Esophagus (tissue), 2 donors: ENCODE measurements around the gene NOBOX. TPM values are rescaled to one million over a fixed set of nuclear protein-coding genes. Genes with fewer than 3 reads are reported as not detected.
"Not testable (repeated sequence)": the region's sequence is repeated elsewhere in the genome, so short reads cannot be mapped to it uniquely, and the experiment has no call there.

Experiments
- H3K27ac ChIP-seq, 2 donors: one replicate each; pipeline ENCODE4 v1.5.1; 2013; ENCODE audit warnings: low read depth in 2 of 2, mild to moderate bottlenecking in 2 of 2, inconsistent platforms in 1 of 2, low read length in 1 of 2, moderate library complexity in 1 of 2
- H3K27me3 ChIP-seq, 2 donors: one replicate each; pipeline ENCODE4 v1.6.1; 2013; ENCODE audit warnings: low read length in 2 of 2, control low read depth in 1 of 2, mild to moderate bottlenecking in 1 of 2; ENCODE audit not compliant: insufficient read depth in 2 of 2, control insufficient read depth in 1 of 2
- H3K36me3 ChIP-seq, 2 donors: one replicate each; pipeline ENCODE4 v1.6.1; 2013; ENCODE audit warnings: low read length in 1 of 2; ENCODE audit not compliant: control insufficient read depth in 2 of 2, insufficient read depth in 2 of 2
- H3K4me1 ChIP-seq, 2 donors: one replicate each; pipeline ENCODE4 v1.6.1; 2013; ENCODE audit warnings: low read length in 1 of 2; ENCODE audit not compliant: control insufficient read depth in 2 of 2, insufficient read depth in 2 of 2
- H3K4me3 ChIP-seq, 2 donors: one replicate each; pipeline ENCODE4 v1.5.1; 2013; ENCODE audit warnings: low read length in 2 of 2, mild to moderate bottlenecking in 2 of 2, low read depth in 1 of 2, moderate library complexity in 1 of 2
- H3K9me3 ChIP-seq, 2 donors: one replicate each; pipeline ENCODE4 v1.6.1; 2013; ENCODE audit warnings: mild to moderate bottlenecking in 2 of 2, low read depth in 1 of 2, low read length in 1 of 2, moderate library complexity in 1 of 2; ENCODE audit not compliant: control insufficient read depth in 2 of 2, insufficient read depth in 1 of 2
- WGBS, 2 donors: extraction: QIAGEN DNeasy Blood & Tissue Kit; methylation state at CpG; one replicate each; pipeline ENCODE4 v1.1.7; 2013; 5-methylcytosine and 5-hydroxymethylcytosine counted together
- polyA plus RNA-seq, 2 donors: library from polyadenylated mRNA; stranded (reverse); fragments of 200-250 nt; gene quantifications; one replicate each; pipeline ENCODE4 v1.2.3, GENCODE V29; 2013
- donor health status: healthy with polysubstance abuse.
- donor health status: Bipolar disorder and iron deficiency.

Gene NOBOX
- not detected for polyA plus RNA-seq

DNA sequence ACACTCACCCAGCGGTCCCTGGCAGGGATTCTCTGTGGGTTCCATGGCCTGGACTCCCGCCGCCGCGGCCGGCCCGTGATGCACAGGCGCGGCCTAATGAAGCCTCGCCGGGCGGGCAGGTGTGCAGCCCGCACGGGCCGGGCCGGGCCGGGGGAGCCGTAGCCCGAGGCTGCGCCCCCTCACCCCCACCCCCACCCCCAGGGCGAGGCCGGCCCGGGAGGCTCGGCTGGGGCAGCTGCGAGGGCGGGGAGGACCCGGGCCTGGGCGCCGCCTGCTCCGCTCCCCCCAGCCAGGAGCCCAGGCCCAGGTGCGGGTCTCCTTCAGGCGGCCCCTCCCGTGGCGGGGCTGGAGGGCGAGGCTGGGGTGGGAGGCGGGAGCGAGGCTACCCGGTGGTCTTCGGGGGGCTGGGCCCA lies at the start of gene NOBOX:
Gene NOBOX (minus strand): TSS at position 45 of the 413 bp plus-strand sequence.
- Histone ChIP-seq H3K27ac (no peak within 1 kb of the TSS), H3K9me3 (no peaks in the 10 kb centered on the region), H3K27me3 (no peaks in the 10 kb centered on the region), H3K4me1 (no peaks in the 10 kb centered on the region), H3K36me3 (no peaks in the 10 kb centered on the region), H3K4me3 (no peak within 1 kb of the TSS)
- WGBS, 2 donors, result 92 to 97% methylated on average over 26 to 39 of the region's 39 CpGs

- 60 to 67% methylated on average over 5 of the region's 5 CpGs for WGBS, 2 donors
- Histone ChIP-seq H3K27ac (no peak overlapping the region), H3K4me3 (no peak overlapping the region)
These were observed 48.6 kb upstream of the NOBOX start for GRCh38 chr7:144452064-144452463.

GRCh38 chr7:144445590-144445989 lies 42.1 kb upstream of the NOBOX start:
- no peaks in the 10 kb centered on the region for H3K9me3 ChIP-seq
- H3K4me3 ChIP-seq, result no peak overlapping the region
- H3K4me1 ChIP-seq, result no peaks in the 10 kb centered on the region
- no peak overlapping the region for H3K27ac ChIP-seq
- no peaks in the 10 kb centered on the region for H3K27me3 ChIP-seq
- WGBS, 2 donors, result 74 to 88% methylated on average over 1 of the region's 1 CpG
- no peaks in the 10 kb centered on the region for H3K36me3 ChIP-seq

More at GRCh38 chr7:144452064-144452463, 48.6 kb upstream of the NOBOX start:
- no peaks in the 10 kb centered on the region for H3K9me3 ChIP-seq
- no peaks in the 10 kb centered on the region for H3K36me3 ChIP-seq
- H3K27me3 ChIP-seq, result no peaks in the 10 kb centered on the region
- H3K4me1 ChIP-seq, result no peaks in the 10 kb centered on the region

DNA sequence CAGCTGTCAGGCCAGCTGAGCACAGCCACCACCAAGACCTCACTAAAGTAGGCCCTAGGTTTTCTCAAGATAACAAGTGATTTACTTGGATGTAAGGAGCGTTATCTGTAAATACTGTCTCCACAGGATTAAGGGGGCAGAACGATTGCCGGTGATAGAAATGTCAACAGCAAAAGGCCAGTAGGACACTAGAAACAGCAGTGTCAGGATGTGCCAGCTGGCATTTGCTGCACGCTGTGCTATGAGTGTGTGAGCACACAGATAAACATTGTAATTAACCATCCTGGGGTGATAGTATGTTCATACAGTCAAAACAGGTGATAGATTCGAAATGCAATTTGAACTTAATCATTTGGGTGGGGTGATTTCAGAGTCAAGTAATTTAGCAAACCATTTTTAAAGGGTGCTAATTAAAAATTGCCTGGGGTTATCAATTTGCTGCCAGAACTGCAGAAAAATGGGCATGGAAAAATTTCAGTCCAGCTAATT lies 36.3 kb upstream of the NOBOX start:
- Histone ChIP-seq H3K9me3 (no peaks in the 10 kb centered on the region), H3K4me1 (no peaks in the 10 kb centered on the region), H3K27ac (no peak overlapping the region), H3K36me3 (no peaks in the 10 kb centered on the region), H3K4me3 (no peak overlapping the region), H3K27me3 (no peaks in the 10 kb centered on the region)
- WGBS, 2 donors, result 35 to 42% methylated on average over 5 of the region's 5 CpGs

DNA sequence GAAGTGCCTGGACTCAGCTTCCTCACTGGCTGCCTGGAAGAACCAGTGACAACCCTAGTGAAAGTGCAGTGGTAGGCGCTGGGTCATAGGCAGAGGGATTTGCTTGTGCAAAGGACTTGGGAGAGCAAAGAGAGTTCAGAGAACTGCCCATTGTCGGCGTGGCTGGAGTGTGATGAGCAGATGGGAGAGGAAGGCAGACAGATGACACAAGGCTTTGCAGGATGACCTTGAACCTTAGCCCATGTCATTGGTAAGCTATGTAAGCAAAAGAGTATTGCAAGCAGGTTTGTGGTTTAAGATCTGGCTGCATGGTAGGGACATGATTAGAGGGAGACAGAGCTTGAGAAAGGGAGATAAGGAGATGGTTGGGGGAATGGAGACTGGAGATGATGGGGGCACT lies 35.3 kb upstream of the NOBOX start:
- WGBS, 2 donors, result 83 to 91% methylated on average over 3 of the region's 3 CpGs
- no peaks in the 10 kb centered on the region for H3K9me3 ChIP-seq
- H3K4me3 ChIP-seq, result no peak overlapping the region
- H3K36me3 ChIP-seq, result no peaks in the 10 kb centered on the region
- H3K27ac ChIP-seq, result no peak overlapping the region
- H3K4me1 ChIP-seq, result no peaks in the 10 kb centered on the region
- H3K27me3 ChIP-seq, result no peaks in the 10 kb centered on the region

DNA sequence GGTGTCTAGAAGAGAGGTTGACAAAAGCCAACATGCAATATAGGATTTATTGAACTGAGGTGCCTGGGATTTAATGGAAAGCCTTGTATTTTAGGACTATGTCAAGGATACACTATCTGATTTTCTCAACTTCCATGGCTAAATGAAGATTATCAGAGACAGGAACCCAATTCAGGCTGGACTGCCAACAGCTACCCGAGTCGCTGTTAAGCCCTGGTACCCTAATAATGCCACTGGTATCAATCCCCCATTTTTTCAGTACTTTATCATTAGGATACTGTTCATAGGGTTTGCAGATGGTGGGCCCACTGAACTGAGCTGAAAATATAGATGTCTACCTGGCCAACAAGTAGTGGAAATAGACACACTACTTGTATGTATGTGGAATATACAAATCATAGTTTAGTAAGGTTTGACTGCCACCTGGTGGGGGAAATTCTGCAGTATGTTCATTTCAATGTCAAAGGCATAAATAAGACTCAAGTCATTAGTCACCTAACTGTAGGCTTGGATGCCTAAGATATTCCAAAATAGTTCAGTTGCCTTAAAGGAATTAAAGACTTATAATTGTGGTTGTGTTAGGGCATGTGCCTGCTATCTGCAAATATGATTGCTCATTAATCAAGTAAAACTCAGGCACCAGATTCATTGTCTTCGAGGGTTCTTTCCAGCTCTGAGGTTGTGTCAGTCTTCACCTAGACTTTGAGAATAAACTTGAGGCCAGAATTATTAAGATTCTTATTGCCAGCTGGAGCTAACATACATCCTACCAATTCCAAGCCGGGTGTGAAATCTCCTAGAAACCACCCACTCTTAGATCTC lies 34.1 kb upstream of the NOBOX start:
- Histone ChIP-seq H3K27ac (no peak overlapping the region), H3K27me3 (no peaks in the 10 kb centered on the region), H3K9me3 (no peaks in the 10 kb centered on the region), H3K4me3 (no peak overlapping the region), H3K36me3 (no peaks in the 10 kb centered on the region), H3K4me1 (no peaks in the 10 kb centered on the region)
- WGBS, 2 donors, result 68 to 73% methylated on average over 4 of the region's 4 CpGs

DNA sequence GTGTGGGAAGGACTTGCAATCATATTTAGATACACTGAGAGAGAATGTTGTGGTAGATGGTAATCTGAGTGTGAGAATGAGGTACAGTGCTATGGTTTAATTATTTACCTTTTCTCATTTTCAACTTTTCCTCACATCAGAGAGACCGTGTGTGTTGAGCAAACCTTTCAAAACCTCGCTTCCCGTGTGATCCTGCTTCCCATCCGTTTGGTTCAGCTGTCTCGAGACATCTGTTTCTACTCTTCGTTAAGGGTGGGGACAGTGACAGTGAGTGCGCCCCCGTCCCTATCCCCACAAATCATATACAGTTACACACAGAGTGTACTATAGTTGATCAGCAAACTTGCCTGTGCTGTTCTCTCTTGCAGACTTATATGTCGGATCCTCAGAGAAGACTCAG lies 33.0 kb upstream of the NOBOX start:
- Histone ChIP-seq H3K36me3 (no peaks in the 10 kb centered on the region), H3K4me3 (no peak overlapping the region), H3K27me3 (no peaks in the 10 kb centered on the region), H3K27ac (no peak overlapping the region), H3K4me1 (no peaks in the 10 kb centered on the region), H3K9me3 (no peaks in the 10 kb centered on the region)
- 73 to 74% methylated on average over 9 of the region's 9 CpGs for WGBS, 2 donors

DNA sequence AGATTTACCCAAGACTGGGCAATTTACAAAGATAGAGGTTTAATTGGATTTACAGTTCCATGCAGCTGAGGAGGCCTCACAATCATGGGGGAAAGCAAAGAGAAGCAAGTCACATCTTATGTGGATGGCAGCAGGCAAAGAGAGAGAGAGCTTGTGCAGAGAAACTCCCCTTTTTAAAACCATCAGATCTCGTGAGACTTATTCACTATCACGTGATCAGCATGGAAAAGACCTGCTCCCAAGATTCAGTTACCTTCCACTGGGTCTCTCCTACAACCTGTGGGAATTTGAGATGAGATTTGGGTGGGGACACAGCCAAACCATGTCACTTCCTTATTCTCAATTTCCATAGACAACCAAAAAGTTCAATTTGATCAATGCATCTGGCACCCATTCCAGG lies 24.9 kb upstream of the NOBOX start:
- Histone ChIP-seq H3K27ac (no peak overlapping the region), H3K4me1 (no peaks in the 10 kb centered on the region), H3K9me3 (peaks cover 0 to 6% of the 10 kb centered on the region in 2 donors), H3K36me3 (no peaks in the 10 kb centered on the region), H3K4me3 (no peak overlapping the region), H3K27me3 (no peaks in the 10 kb centered on the region)
- 70 to 90% methylated on average over 2 of the region's 2 CpGs for WGBS, 2 donors

- H3K4me1 ChIP-seq, H3K36me3 ChIP-seq, H3K9me3 ChIP-seq, H3K27ac ChIP-seq, H3K4me3 ChIP-seq, H3K27me3 ChIP-seq: not testable (repeated sequence)
- WGBS, 2 donors, result 44 to 50% methylated on average over 2 of the region's 2 CpGs
These were observed 24.0 kb upstream of the NOBOX start for GRCh38 chr7:144427539-144427938.

- H3K4me1 ChIP-seq, H3K4me3 ChIP-seq, H3K27me3 ChIP-seq, H3K9me3 ChIP-seq, H3K36me3 ChIP-seq, H3K27ac ChIP-seq: not testable (repeated sequence)
- 56 to 59% methylated on average over 4 of the region's 4 CpGs for WGBS, 2 donors
These were observed 15.4 kb upstream of the NOBOX start for GRCh38 chr7:144418931-144419330.
